Measurements from ENCODE around the gene LYPD6B. TPM values are rescaled to one million over a fixed set of nuclear protein-coding genes. Genes with fewer than 3 reads are reported as not detected.

LYPD6B gene
- total and polyA plus RNA-seq, 10 of the 15 experiments (the other 5 are each of a cell fraction or from before 2014, with no cell fraction given) = 1.0 to 6.6 (median 4.0) TPM

DNA sequence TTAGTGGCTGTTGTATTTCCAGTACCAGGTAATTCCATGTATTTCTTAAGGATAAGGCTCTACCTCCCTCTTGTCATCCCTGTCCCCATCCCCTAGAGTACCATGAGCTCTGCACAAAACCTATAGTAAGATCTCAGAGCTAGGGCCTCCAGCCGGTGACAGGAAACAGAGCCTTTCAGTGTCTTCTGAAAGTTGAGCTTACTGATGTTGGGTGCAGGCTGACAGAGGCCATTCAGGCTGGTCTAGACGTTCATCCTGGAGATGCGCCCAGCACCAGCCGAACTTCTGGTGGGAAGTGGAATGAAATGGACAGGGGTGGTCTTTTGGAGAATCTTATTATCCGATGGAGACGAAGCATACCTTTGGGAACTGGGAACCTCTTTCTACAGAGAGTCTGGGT, 16.7 kb upstream of the LYPD6B start (continued):
- TF ChIP-seq YY1 (IDR thresholded peaks at IDR 0.05; ENCODE audit: low read depth, low read length) = peak; percentile 70; the same call in 1 of the 2 replicates
- TF ChIP-seq RCOR1 (conservative IDR thresholded peaks at IDR 0.05; ENCODE audit: low read depth, low read length) = no peak
- no peak for TF ChIP-seq CBFB (IDR thresholded peaks at IDR 0.05; ENCODE audit: low read depth)
- TF ChIP-seq, protein P1, sequence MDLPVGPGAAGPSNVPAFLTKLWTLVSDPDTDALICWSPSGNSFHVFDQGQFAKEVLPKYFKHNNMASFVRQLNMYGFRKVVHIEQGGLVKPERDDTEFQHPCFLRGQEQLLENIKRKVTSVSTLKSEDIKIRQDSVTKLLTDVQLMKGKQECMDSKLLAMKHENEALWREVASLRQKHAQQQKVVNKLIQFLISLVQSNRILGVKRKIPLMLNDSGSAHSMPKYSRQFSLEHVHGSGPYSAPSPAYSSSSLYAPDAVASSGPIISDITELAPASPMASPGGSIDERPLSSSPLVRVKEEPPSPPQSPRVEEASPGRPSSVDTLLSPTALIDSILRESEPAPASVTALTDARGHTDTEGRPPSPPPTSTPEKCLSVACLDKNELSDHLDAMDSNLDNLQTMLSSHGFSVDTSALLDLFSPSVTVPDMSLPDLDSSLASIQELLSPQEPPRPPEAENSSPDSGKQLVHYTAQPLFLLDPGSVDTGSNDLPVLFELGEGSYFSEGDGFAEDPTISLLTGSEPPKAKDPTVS (IDR thresholded peaks at IDR 0.05; ENCODE audit: low read depth, low read length) = no peak
- TF ChIP-seq POLR2A (IDR thresholded peaks at IDR 0.05; ENCODE audit: low read depth, low read length) = peak; percentile 70
- no peak; a peak in 1 of 4 replicates for TF ChIP-seq IKZF2 (IDR thresholded peaks at IDR 0.05)
- TF ChIP-seq TAF1 (IDR thresholded peaks at IDR 0.05; ENCODE audit: borderline replicate concordance, low read depth, low read length) = peak; percentile 31; the same call in 1 of the 2 replicates
- TF ChIP-seq, protein P2, sequence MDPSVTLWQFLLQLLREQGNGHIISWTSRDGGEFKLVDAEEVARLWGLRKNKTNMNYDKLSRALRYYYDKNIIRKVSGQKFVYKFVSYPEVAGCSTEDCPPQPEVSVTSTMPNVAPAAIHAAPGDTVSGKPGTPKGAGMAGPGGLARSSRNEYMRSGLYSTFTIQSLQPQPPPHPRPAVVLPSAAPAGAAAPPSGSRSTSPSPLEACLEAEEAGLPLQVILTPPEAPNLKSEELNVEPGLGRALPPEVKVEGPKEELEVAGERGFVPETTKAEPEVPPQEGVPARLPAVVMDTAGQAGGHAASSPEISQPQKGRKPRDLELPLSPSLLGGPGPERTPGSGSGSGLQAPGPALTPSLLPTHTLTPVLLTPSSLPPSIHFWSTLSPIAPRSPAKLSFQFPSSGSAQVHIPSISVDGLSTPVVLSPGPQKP (IDR thresholded peaks at IDR 0.05; ENCODE audit: low read depth, low read length) = no peak
- TF ChIP-seq, protein P3, sequence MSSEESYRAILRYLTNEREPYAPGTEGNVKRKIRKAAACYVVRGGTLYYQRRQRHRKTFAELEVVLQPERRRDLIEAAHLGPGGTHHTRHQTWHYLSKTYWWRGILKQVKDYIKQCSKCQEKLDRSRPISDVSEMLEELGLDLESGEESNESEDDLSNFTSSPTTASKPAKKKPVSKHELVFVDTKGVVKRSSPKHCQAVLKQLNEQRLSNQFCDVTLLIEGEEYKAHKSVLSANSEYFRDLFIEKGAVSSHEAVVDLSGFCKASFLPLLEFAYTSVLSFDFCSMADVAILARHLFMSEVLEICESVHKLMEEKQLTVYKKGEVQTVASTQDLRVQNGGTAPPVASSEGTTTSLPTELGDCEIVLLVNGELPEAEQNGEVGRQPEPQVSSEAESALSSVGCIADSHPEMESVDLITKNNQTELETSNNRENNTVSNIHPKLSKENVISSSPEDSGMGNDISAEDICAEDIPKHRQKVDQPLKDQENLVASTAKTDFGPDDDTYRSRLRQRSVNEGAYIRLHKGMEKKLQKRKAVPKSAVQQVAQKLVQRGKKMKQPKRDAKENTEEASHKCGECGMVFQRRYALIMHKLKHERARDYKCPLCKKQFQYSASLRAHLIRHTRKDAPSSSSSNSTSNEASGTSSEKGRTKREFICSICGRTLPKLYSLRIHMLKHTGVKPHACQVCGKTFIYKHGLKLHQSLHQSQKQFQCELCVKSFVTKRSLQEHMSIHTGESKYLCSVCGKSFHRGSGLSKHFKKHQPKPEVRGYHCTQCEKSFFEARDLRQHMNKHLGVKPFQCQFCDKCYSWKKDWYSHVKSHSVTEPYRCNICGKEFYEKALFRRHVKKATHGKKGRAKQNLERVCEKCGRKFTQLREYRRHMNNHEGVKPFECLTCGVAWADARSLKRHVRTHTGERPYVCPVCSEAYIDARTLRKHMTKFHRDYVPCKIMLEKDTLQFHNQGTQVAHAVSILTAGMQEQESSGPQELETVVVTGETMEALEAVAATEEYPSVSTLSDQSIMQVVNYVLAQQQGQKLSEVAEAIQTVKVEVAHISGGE (CRISPR knock-in tag; IDR thresholded peaks at IDR 0.05) = no peak
- TF ChIP-seq FOXK2 (IDR thresholded peaks at IDR 0.05) = no peak
- no peak for TF ChIP-seq CBX5 (IDR thresholded peaks at IDR 0.05; ENCODE audit: low read depth)
- no peak for TF ChIP-seq KAT2A (conservative IDR thresholded peaks at IDR 0.05; ENCODE audit: control insufficient read depth, low read depth, low read length)
- TF ChIP-seq, protein P4, sequence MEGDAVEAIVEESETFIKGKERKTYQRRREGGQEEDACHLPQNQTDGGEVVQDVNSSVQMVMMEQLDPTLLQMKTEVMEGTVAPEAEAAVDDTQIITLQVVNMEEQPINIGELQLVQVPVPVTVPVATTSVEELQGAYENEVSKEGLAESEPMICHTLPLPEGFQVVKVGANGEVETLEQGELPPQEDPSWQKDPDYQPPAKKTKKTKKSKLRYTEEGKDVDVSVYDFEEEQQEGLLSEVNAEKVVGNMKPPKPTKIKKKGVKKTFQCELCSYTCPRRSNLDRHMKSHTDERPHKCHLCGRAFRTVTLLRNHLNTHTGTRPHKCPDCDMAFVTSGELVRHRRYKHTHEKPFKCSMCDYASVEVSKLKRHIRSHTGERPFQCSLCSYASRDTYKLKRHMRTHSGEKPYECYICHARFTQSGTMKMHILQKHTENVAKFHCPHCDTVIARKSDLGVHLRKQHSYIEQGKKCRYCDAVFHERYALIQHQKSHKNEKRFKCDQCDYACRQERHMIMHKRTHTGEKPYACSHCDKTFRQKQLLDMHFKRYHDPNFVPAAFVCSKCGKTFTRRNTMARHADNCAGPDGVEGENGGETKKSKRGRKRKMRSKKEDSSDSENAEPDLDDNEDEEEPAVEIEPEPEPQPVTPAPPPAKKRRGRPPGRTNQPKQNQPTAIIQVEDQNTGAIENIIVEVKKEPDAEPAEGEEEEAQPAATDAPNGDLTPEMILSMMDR (IDR thresholded peaks at IDR 0.05 in 2 of 3, conservative IDR thresholded peaks at IDR 0.05 in 1 of 3; ENCODE audit: control insufficient read depth in 2 of 3, extremely low read depth in 1 of 3, insufficient read depth in 1 of 3, low read depth in 3 of 3, low read length in 3 of 3) = no peak
- no peak for TF ChIP-seq EZH2 (IDR thresholded peaks at IDR 0.05; ENCODE audit: borderline replicate concordance, control insufficient read depth, low read depth, low read length)
